ENCODE data around the gene P3R3URF.

The P3R3URF gene

GRCh38 chr1:46184920-46185658, 8.8 kb upstream of the P3R3URF start:
- CTCF ChIA-PET: interaction anchor here (0.7 kb wide), 1 partner anchor 12 kb away, joined by 3 read pairs; no protein-coding TSS in a partner anchor
- DNase-seq (ENCODE audit: low spot score): no peak
- H3K27ac ChIP-seq: peak overlapping the region; percentile 98
- TF ChIP-seq CTCF (conservative IDR thresholded peaks at IDR 0.05; ENCODE audit: low read depth): no peak
- POLR2A ChIA-PET (ENCODE audit: low non-redundant PET): no interaction called here

GRCh38 chr1:46183926-46184557, 7.8 kb upstream of the P3R3URF start:
- no peak for TF ChIP-seq CTCF (conservative IDR thresholded peaks at IDR 0.05; ENCODE audit: low read depth)
- H3K27ac ChIP-seq: peak overlapping the region; percentile 98
- ChIA-PET CTCF (interaction anchor here (0.7 to 1.9 kb wide), 3 partner anchors 11 to 40 kb away, joined by 3 to 16 read pairs (median 3); no protein-coding TSS in a partner anchor), POLR2A (ENCODE audit: low non-redundant PET) (no interaction called here)
- DNase-seq (ENCODE audit: low spot score): no peak

- peak overlapping the region; percentile 98 for H3K27ac ChIP-seq
- TF ChIP-seq CTCF (conservative IDR thresholded peaks at IDR 0.05; ENCODE audit: low read depth): no peak
- peak; percentile 96 for DNase-seq (ENCODE audit: low spot score)
- ChIA-PET POLR2A (ENCODE audit: low non-redundant PET) (interaction anchor here (1.3 kb wide), 1 partner anchor 15 kb away, joined by 4 read pairs; the partner anchor contains the start of gene POMGNT1), CTCF (interaction anchor here (0.5 to 1.9 kb wide), 7 partner anchors 16 to 62 kb away, joined by 3 to 16 read pairs (median 4); no protein-coding TSS in a partner anchor)
Measured at GRCh38 chr1:46183079-46183847, 7.0 kb upstream of the P3R3URF start.

- no peak for TF ChIP-seq CTCF (conservative IDR thresholded peaks at IDR 0.05; ENCODE audit: low read depth)
- ChIA-PET CTCF (interaction anchor here (0.6 to 2.4 kb wide), 10 partner anchors 13 to 211 kb away, joined by 3 to 26 read pairs (median 4); partner anchors contain the start of genes PIK3R3 and POMGNT1), POLR2A (ENCODE audit: low non-redundant PET) (interaction anchor here (0.6 kb wide), 1 partner anchor 50 kb away, joined by 3 read pairs; no protein-coding TSS in a partner anchor)
- DNase-seq (ENCODE audit: low spot score): no peak
- peak overlapping the region; percentile 98 for H3K27ac ChIP-seq
Measured at GRCh38 chr1:46181343-46182260, 5.3 kb upstream of the P3R3URF start.

GRCh38 chr1:46180082-46180616, 3.9 kb upstream of the P3R3URF start:
- ChIA-PET POLR2A (ENCODE audit: low non-redundant PET) (no interaction called here), CTCF (interaction anchor here (0.5 to 2.4 kb wide), 6 partner anchors 8 to 143 kb away, joined by 3 to 26 read pairs (median 3); no protein-coding TSS in a partner anchor)
- no peak; the same call in 1 of the 2 replicates for TF ChIP-seq CTCF (conservative IDR thresholded peaks at IDR 0.05; ENCODE audit: low read depth)
- H3K27ac ChIP-seq: peak overlapping the region; percentile 98
- peak; percentile 75 for DNase-seq (ENCODE audit: low spot score)
